Right kidney (tissue), 9 donors: Measurements from ENCODE around the gene TRMT61B.

Experiments
- DNase-seq: peaks from one replicate; pipeline ENCODE4 v3.0.0-alpha.2; 2016
- long read RNA-seq, 8 donors: transcript quantifications; one replicate each; lab custom pipeline, GENCODE V29; 2026

Gene TRMT61B
- long read RNA-seq, donor 1, transcript TRMT61B-201 (7 exons, 1,836 nt), result major isoform, 8 of 8 reads
- long read RNA-seq, donor 1, partial matches to known transcripts, result 0 of 8 reads
- long read RNA-seq, donor 1, other reads (novel, unspliced or antisense), result 0 of 8 reads
- long read RNA-seq, donor 2, transcript TRMT61B-201 (7 exons, 1,836 nt), result major isoform, 5 of 5 reads
- long read RNA-seq, donor 2, partial matches to known transcripts, result 0 of 5 reads
- long read RNA-seq, donor 2, other reads (novel, unspliced or antisense), result 0 of 5 reads
- long read RNA-seq, donor 3, transcript TRMT61B-201 (7 exons, 1,836 nt), result major isoform, 5 of 5 reads
- long read RNA-seq, donor 3, partial matches to known transcripts, result 0 of 5 reads
- long read RNA-seq, donor 3, other reads (novel, unspliced or antisense), result 0 of 5 reads
- long read RNA-seq, donor 4, transcript TRMT61B-201 (7 exons, 1,836 nt), result major isoform, 5 of 5 reads
- long read RNA-seq, donor 4, partial matches to known transcripts, result 0 of 5 reads
- long read RNA-seq, donor 4, other reads (novel, unspliced or antisense), result 0 of 5 reads
- long read RNA-seq, donor 5, transcript TRMT61B-201 (7 exons, 1,836 nt), result major isoform, 6 of 6 reads
- long read RNA-seq, donor 5, partial matches to known transcripts, result 0 of 6 reads
- long read RNA-seq, donor 5, other reads (novel, unspliced or antisense), result 0 of 6 reads
- long read RNA-seq, donor 6, partial matches to known transcripts, result 0 of 3 reads
- long read RNA-seq, donor 6, other reads (novel, unspliced or antisense), result 0 of 3 reads
- long read RNA-seq, donor 7, transcript TRMT61B-201 (7 exons, 1,836 nt), result major isoform, 8 of 8 reads
- long read RNA-seq, donor 7, partial matches to known transcripts, result 0 of 8 reads
- long read RNA-seq, donor 7, other reads (novel, unspliced or antisense), result 0 of 8 reads
- long read RNA-seq, donor 8, transcript TRMT61B-201 (7 exons, 1,836 nt), result major isoform, 7 of 7 reads
- long read RNA-seq, donor 8, partial matches to known transcripts, result 0 of 7 reads
- long read RNA-seq, donor 8, other reads (novel, unspliced or antisense), result 0 of 7 reads

- peak; percentile 92 for DNase-seq
Observed at GRCh38 chr2:28870146-28870891, at the start of gene TRMT61B. Gene TRMT61B, minus strand, starts transcription at chr2:28870309. Its CDS starts 32 bp downstream, at chr2:28870277.

GRCh38 chr2:28915939-28916338 lies 45.8 kb upstream of the TRMT61B start:
- no peak for DNase-seq

GRCh38 chr2:28909655-28910353 lies 39.7 kb upstream of the TRMT61B start:
- DNase-seq, result no peak

DNA sequence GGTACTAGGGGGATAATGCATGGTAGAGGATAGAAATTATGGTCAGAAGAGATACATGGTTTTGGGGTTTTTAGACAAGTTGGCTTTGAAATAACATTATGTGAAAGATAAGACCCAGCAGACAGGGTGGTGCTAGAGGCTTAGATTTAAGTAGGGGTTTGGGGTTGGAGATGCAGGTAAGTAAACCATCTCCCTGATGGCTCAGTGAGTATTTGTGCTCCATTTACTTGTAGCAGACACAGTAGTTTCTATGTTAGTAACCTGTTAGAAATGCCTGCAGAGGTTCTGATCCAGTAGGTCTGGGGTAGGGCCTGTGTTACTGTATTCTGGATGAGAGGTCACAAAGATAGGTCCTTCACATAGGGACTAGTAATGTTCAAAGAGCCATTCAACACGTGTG lies 38.1 kb upstream of the TRMT61B start:
- no peak for DNase-seq

- no peak for DNase-seq
Observed at GRCh38 chr2:28906821-28907220, 36.7 kb upstream of the TRMT61B start.

- no peak for DNase-seq
Observed at GRCh38 chr2:28906376-28906775, 36.3 kb upstream of the TRMT61B start.

DNA sequence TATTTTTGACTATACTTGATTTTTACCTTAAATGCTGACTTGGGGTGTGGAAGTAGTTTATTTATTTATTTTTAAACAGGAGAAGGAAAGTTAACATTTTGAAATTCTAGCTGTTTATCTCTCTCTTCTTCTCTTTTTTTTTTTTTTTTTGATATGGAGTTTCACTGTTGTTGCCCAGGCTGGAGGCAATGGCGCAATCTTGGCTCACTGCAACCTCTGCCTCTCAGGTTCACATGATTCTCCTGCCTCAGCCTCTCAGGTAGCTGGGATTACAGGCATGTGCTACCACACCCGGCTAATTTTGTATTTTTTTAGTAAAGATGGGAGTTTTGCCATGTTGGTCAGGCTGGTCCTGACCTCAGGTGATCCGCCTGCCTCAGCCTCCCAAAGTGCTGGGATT lies 35.4 kb upstream of the TRMT61B start:
- no peak for DNase-seq

GRCh38 chr2:28904802-28905457 lies 34.8 kb upstream of the TRMT61B start:
- DNase-seq, result no peak

DNA sequence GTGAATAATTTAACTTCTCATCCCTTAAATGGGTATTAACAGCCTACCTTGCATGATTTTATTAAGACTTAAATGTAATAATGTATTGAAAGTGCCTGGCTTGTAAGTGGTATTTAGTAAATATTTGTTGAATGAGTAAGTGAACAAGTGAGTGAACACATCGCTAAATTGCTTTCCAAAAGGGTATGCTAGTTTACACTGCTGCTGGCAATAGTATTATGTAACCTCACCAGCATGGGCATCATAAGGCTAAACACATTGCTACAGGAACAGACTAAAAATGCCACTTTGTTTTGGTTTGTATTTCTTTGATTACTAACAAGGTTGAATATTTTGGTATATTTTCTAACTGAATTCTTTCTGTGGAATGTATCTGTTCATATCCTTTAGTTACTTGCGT lies 34.2 kb upstream of the TRMT61B start:
- DNase-seq, result no peak

GRCh38 chr2:28902584-28902983 lies 32.5 kb upstream of the TRMT61B start:
- no peak for DNase-seq

- DNase-seq, result no peak
Observed at GRCh38 chr2:28901841-28902240, 31.7 kb upstream of the TRMT61B start.

DNA sequence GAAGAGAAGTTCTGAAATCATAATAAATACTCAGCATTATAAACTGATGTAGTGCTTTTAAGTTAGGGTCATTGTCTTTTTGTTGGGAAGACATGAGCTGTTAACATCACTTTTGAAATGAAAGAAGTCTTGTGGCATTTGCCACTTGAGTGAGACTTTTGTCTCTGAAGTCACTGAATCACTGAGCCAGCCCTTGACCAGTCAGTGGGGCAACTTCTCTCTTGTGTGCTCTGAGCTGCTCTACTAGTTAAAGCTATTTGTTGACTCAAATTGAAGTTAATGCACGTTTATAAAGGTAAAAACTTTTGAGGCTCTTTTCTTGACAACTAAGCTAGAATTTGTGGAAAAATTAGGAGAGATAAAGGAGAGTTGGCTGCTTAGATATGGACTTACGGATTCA lies 31.1 kb upstream of the TRMT61B start:
- no peak for DNase-seq

GRCh38 chr2:28898048-28898447 lies 27.9 kb upstream of the TRMT61B start:
- DNase-seq, result no peak

DNA sequence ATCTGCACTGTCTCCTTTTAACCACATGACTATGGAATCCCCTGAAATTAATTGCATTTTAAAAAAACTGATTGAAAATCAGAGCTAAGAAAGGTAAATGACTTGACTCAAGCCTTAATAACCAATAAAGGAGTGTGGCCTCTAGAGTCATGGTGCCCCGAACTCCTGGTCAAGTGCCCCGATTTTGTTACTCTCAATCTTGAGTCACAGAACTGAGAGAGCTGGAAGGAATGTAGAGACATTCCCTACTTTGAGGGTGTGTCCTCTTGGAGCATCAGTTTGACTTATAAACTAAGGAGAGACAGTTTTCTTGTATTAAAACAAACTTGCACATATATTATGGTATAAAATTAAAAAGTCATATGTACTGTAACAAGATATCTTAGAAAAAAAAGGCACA lies 26.8 kb upstream of the TRMT61B start:
- DNase-seq, result no peak

GRCh38 chr2:28895189-28895893 lies 25.2 kb upstream of the TRMT61B start:
- no peak for DNase-seq

GRCh38 chr2:28894470-28895188 lies 24.5 kb upstream of the TRMT61B start, which contains the start of gene WDR43:
Gene WDR43, plus strand, starts transcription at chr2:28894667. Its CDS starts 32 bp downstream, at chr2:28894699.
- peak; percentile 89 for DNase-seq

GRCh38 chr2:28893488-28893887 lies 23.4 kb upstream of the TRMT61B start:
- no peak for DNase-seq

GRCh38 chr2:28880193-28880592 lies 10.1 kb upstream of the TRMT61B start:
- DNase-seq, result no peak

GRCh38 chr2:28871620-28872019 lies 1.5 kb upstream of the TRMT61B start:
- no peak for DNase-seq
